Smooth muscle cell of the coronary artery (primary cell): ENCODE measurements around the gene PSORS1C2. TPM values are rescaled to one million over a fixed set of nuclear protein-coding genes. Genes with fewer than 3 reads are reported as not detected.

ENCODE experiments used
- total RNA-seq: library from RNA; depleted of rRNA; stranded (reverse); fragments of >200 nt; gene quantifications from 2 replicates; pipeline ENCODE4 v1.2.3, GENCODE V29; 2014; ENCODE audit warnings: low replicate concordance

Gene PSORS1C2
- 0.08 TPM in 1 of 2 replicates, not detected in the other for total RNA-seq

GRCh38 chr6:31138982-31139381, at the start of gene PSORS1C2:
TSS of gene PSORS1C2 (minus strand) at chr6:31139066. CDS start at chr6:31139026, 40 bp downstream.

GRCh38 chr6:31170600-31170881, 31.7 kb upstream of the PSORS1C2 start, which contains the start of gene POU5F1:
TSS of gene POU5F1 (minus strand) at chr6:31170682. CDS start at chr6:31170620, 62 bp downstream.

GRCh38 chr6:31158140-31158862, 19.4 kb upstream of the PSORS1C2 start, which contains the start of gene TCF19:
TSS of gene TCF19 (plus strand) at chr6:31158589. CDS start at chr6:31159470, 881 bp downstream.

GRCh38 chr6:31157513-31158139, 18.8 kb upstream of the PSORS1C2 start, which contains the start of gene CCHCR1:
TSS of gene CCHCR1 (minus strand) at chr6:31157802. CDS start at chr6:31157600, 202 bp downstream.

GRCh38 chr6:31120151-31120915, 18.5 kb downstream of the PSORS1C2 start, which contains the start of gene CDSN:
TSS of gene CDSN (minus strand) at chr6:31120446. CDS start at chr6:31120419, 27 bp downstream.

GRCh38 chr6:31114541-31114878, 24.4 kb downstream of the PSORS1C2 start, which contains the start of gene PSORS1C1:
TSS of gene PSORS1C1 (plus strand) at chr6:31114800. CDS start at chr6:31129633, 14,833 bp downstream.

GRCh38 chr6:31112478-31112877, 26.4 kb downstream of the PSORS1C2 start, which contains the start of gene C6orf15:
TSS of gene C6orf15 (minus strand) at chr6:31112575. CDS start at chr6:31112555, 20 bp downstream.

Other genes starting within 250 kb of the PSORS1C2 start
- gene GTF2H4, start 230.9 kb downstream of the PSORS1C2 start, total RNA-seq, result 8.4 and 11.7 TPM in 2 replicates
- gene VARS2, start 224.8 kb downstream of the PSORS1C2 start, total RNA-seq, result 12.3 and 15.7 TPM in 2 replicates
- not detected in 2 replicates for gene SFTA2, start 206.9 kb downstream of the PSORS1C2 start, total RNA-seq
- not detected in 2 replicates for gene MUCL3, start 198.1 kb downstream of the PSORS1C2 start, total RNA-seq
- gene MUC21, start 155.3 kb downstream of the PSORS1C2 start, total RNA-seq, result not detected in 2 replicates
- not detected in 2 replicates for gene MUC22, start 128.6 kb downstream of the PSORS1C2 start, total RNA-seq
- 0.08 TPM in 1 of 2 replicates, not detected in the other for gene C6orf15, start 26.5 kb downstream of the PSORS1C2 start, total RNA-seq
- 1.2 and 1.5 TPM in 2 replicates for gene PSORS1C1, start 24.3 kb downstream of the PSORS1C2 start, total RNA-seq
- gene CDSN, start 18.6 kb downstream of the PSORS1C2 start, total RNA-seq, result not detected in 2 replicates
- 13.1 and 14.2 TPM in 2 replicates for gene CCHCR1, start 18.7 kb upstream of the PSORS1C2 start, total RNA-seq
- gene TCF19, start 19.5 kb upstream of the PSORS1C2 start, total RNA-seq, result 1.3 and 6.6 TPM in 2 replicates
- gene POU5F1, start 31.6 kb upstream of the PSORS1C2 start, total RNA-seq, result not detected in 2 replicates
- gene HLA-C, start 133.0 kb upstream of the PSORS1C2 start, total RNA-seq, result 103 and 155 TPM in 2 replicates
- gene HLA-B, start 218.1 kb upstream of the PSORS1C2 start, total RNA-seq, result 195 and 476 TPM in 2 replicates